GM10266 (cell line): ENCODE measurements around the gene GNAT1.

ENCODE experiments used
- DNase-seq: peaks from one replicate; pipeline ENCODE4 v3.0.0; 2012; ENCODE audit errors: extremely low spot score
- CTCF ChIP-seq: IDR thresholded peaks from 2 replicates; pipeline ENCODE4 v1.5.1; 2012; ENCODE audit warnings: mild to moderate bottlenecking, low read depth; ENCODE audit not compliant: control insufficient read depth, insufficient read depth; ENCODE audit errors: missing control alignments

The GNAT1 gene

GRCh38 chr3:50194128-50194902 lies 2.9 kb downstream of the GNAT1 start:
- peak; percentile 88 for DNase-seq
- TF ChIP-seq CTCF, result peak; percentile 64

- no peak for TF ChIP-seq CTCF
- peak; percentile 76 for DNase-seq
These were observed 3.6 kb downstream of the GNAT1 start for GRCh38 chr3:50194903-50195500.

- TF ChIP-seq CTCF, result no peak
- no peak for DNase-seq
These were observed 4.3 kb downstream of the GNAT1 start for GRCh38 chr3:50195501-50196252.

DNA sequence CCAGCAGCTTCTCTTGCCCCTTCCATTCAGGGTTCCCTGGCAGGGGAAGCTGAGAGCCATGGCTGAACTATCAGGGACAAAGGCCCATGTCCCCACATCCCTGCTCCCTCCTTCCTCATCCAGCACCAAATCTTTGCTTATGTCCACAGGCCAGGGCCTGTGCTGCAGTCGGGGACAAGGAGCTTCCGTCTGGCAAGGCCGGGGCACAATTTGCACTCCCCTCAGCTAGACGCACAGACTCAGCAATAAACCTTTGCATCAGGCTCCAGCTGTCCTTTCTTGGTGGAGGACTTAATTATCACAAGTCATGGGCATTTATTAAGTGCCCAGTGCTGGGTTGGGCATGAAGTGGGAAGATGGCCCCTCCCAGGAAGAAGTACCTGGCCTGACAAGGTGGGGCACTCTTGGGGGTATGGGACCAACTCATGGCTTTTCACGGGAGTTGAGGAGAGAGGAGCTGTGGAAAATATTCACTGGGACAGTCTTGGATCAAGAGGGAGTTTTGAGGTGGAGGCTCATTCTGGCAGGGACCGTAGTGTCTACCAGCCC lies 4.9 kb downstream of the GNAT1 start:
- DNase-seq, result no peak
- no peak for TF ChIP-seq CTCF

DNA sequence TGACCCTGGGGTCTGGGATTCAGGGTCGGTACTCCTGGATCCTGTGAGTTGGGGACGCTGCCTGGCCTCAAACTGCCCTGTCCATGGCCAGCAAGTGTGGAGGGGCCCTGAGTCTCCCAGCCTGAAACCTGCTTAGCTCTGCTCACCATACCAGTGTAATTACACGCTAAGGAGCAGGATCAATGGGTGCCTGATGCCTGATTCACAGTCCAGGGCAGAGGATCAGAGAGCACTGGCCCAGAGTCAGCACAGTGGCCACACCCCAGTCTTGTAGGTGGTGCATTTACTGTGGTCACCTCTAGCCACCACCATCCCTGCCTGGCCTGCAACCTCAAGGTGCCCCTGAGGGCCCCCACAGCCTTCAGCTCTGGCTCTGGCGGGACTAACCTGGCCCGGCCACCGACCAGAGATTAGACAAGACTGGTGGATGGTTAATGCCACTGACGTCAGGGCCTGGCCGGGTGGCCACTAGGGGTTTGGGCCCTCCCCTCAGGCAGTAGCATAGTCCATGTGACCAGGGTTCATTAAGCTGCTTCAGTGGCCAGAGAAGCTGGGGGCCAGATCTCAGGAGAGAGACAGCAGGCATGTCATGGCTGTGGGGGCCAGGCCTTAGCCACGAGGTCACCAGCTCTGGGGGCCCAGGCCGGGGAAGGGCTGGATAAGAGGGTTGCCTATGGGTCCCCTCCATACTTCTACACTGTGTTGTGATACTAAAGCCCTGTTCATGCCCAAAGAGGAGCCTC lies 10.3 kb downstream of the GNAT1 start:
- DNase-seq, result no peak
- TF ChIP-seq CTCF, result no peak

DNA sequence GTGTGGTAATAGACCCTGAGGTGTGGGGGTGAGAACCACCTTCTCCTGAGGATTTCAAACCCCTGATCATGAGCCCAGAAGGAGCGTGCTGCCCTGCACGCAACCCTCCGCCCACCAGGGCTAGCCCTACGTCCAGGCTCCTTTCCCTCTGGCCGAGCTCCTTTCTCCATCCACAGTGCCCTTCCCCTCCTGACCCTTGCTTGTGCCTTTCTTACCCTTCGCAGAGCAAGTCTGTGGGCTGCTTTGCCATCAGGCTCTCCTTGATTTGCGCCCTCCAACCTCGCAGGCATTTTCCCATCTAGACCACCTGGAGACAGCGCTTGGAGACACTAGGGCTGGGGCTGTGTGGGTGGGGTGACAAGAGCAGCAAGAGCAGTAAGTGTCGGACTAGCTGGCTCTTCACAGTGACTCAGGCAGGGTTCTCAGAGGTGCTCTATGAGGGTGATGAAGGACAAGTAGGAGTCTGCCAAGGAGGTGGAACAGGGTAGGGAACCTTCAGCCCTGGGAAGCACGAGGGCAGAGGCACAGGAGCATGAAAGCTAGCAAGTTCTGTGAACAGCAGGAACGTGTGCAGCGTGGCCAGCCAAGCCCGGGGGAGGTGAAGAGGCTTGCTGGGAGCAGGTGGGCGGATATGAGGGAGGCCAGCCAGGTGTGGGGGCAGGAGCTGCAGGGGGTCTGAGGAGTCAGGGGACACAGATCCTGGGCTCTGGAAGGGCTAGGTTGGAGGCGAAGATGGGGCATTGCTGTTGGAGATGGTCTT lies 11.1 kb downstream of the GNAT1 start:
- no peak for TF ChIP-seq CTCF
- DNase-seq, result no peak
